Measurements from ENCODE around the gene MYOT. TPM values are rescaled to one million over a fixed set of nuclear protein-coding genes. Genes with fewer than 3 reads are reported as not detected.

The MYOT gene
- total RNA-seq = not detected in 2 replicates

DNA sequence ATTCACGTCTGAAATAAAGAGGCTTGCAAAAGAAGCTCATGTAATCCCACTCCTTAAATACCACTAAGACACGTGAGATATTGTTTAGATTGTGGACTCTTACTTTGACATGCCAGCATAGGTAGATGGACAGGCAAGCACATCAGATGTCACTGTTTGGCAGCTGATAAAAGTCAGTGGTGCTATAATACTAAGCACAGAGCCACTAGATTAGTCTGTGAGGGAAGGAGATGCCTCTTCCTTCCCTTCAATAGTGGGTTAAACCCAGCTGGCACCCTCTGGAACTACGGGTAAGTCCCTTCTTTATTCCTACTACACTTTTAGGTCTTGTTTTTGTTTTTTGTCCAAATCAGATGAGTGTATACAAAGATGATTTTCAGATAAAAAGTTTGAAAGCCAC, at the start of gene MYOT:
MYOT (plus strand) TSS at position 197 of the 400 bp plus-strand sequence. CDS start 2,792 bp downstream, outside the sequence.

DNA sequence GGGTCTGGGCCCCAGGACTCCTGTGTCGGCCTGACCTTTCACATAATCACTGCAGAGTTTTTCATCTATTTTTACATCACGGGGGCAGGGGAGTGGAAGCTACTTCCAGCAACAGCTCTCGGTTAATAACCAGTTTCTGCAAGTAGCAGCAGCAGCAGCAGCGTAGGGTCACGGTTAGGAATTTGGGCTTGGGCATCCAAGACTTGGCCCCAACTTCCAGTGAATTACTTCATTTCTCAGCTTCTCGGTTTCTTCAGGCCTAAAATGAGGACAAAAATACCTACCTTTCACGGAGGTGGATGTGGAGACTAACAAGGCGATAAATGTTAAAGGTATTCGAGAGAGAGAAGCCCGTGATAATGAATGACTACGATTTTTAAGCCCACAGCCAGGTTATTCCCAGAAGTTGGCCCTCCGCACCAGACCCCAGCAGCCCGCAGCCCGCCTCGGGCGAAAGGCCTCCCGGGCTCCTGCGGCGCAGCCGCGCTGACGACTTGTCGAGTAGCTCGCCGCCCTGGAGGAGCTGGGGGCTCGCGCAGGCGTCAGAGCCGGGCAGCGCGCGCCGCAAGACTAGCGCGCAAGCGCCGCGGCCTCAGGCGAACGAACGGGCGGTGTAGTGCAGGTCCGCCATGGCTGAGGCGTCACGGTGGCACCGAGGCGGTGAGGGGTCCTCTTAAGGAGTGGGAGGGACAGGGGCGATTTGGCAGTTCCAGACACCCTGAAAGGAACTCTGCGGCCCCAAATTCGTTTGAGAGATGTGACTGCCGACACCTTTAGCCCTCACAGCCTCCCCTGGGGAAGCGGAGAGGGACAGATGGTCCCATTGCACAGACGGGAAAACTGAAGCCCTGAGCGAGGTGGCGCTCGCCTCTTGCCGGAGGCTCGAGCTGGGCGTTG, 21.5 kb downstream of the MYOT start, which contains the start of gene PKD2L2:
PKD2L2 (plus strand) TSS at position 595 of the 897 bp plus-strand sequence; CDS start at position 630, 35 bp downstream.

Other genes with a start within 250 kb of the MYOT start
- 3.1 and 19.3 TPM in 2 replicates for gene KLHL3, start 131.8 kb upstream of the MYOT start, total RNA-seq
- 11.0 and 14.5 TPM in 2 replicates for gene HNRNPA0, start 113.5 kb upstream of the MYOT start, total RNA-seq
- not detected in 2 replicates for gene PKD2L2, start 21.6 kb downstream of the MYOT start, total RNA-seq
- gene FAM13B, start 165.2 kb downstream of the MYOT start, total RNA-seq = 9.9 and 24.5 TPM in 2 replicates
- not detected in 2 replicates for gene WNT8A, start 216.2 kb downstream of the MYOT start, total RNA-seq

Data from bladder microvascular endothelial cell (primary cell).